Pons (tissue), 1 donor: ENCODE measurements around the gene PCNX1.
"Not testable (repeated sequence)": the region's sequence is repeated elsewhere in the genome, so short reads cannot be mapped to it uniquely, and the experiment has no call there.

Experiments used
- DNase-seq: peaks from one replicate; pipeline ENCODE4 v3.0.0-alpha.2; 2016; ENCODE audit warnings: low spot score

PCNX1 gene

GRCh38 chr14:70962935-70963334 is 55.7 kb downstream of the PCNX1 start:
- no peak for DNase-seq

DNA sequence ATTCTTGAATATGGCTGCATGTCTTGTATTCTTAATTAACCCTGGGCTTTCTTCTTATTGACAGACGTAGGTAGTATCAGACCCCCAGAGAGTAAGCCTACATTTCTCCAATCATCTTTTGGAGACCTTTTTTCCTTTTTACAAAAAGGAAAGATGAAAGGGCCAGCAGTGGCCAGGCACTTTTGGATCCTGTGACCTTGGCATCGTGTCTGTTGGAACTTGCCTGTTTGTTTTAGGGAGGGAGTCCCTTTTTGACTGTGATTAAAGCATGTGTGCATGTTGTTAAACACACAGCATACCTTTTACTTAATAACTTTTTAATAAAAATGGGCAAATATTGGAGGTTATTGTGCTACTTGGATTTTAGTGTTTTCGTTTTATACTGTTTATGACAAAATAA is 57.2 kb downstream of the PCNX1 start:
- no peak for DNase-seq

- DNase-seq: no peak
These were observed 64.3 kb downstream of the PCNX1 start for GRCh38 chr14:70971560-70971959.

- peak; percentile 93 for DNase-seq
These were observed 65.1 kb downstream of the PCNX1 start for GRCh38 chr14:70972107-70972976.

GRCh38 chr14:70976591-70976990 is 69.3 kb downstream of the PCNX1 start:
- DNase-seq: no peak

DNA sequence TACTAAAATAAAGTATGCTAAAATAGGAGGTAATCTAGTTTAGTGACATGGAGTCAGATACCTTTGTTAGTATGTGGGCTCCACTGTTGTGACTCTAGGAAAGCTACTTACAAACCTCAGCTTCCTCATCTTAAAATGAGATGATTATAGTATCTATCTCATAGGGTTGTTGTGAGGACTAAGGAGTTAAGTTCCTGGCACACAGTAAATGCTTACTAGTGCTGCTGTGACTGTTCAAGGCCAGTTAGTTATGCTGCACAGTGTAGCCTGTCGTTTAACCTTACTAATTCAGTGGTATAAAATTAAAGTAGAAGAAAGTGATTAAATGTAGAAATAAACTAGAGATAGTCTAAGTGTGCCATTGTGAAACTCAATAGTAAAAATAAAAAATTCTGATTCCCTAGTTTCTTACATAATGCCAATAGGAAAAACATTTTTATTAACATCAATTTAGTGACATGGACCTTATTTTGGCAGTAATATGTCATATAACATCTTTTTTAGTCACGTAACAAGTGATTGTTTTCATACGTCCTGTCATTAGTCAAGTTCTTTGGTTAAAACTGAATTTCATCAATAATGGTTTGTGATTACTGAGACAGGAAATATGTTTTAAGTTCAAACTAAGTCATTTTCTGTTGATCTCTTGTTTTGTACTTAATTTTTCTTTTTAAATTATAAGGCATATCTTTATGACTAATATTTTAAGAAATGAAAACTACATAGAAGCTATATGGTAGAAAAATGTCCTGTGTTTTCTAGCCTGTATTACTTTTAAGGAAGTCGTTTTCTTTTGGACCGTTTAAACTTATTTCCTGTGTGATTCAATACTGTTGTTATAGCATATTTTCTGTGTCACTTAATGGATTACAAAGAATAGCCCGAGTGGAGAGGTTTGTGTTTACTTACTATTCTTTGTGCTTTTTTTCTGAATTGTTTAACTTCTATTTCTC is 74.0 kb downstream of the PCNX1 start:
- DNase-seq: no peak

GRCh38 chr14:70982200-70982599 is 74.9 kb downstream of the PCNX1 start:
- no peak for DNase-seq

DNA sequence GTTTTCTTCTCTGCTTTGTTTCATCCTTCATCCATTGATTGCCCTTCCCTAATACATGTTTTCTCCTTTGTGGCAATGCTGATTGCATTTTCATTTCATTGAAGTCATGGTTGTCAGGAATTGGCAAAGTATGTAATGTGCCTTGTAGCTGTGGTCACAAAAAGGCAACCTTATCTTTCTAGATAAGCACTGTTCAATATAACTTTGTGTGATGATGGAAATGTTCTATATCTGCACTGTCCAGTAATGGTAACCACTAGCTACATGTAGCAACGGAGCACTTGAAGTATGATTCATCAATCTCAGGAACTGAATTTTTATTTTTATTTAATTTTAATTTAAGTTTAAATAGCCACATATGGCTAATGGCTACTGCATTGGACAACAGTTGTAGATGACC is 79.8 kb downstream of the PCNX1 start:
- DNase-seq: no peak

GRCh38 chr14:70988452-70988851 is 81.2 kb downstream of the PCNX1 start:
- no peak for DNase-seq

GRCh38 chr14:70993931-70994330 is 86.7 kb downstream of the PCNX1 start:
- DNase-seq: no peak

GRCh38 chr14:70995211-70995610 is 88.0 kb downstream of the PCNX1 start:
- no peak for DNase-seq

GRCh38 chr14:70995671-70996070 is 88.4 kb downstream of the PCNX1 start:
- no peak for DNase-seq

GRCh38 chr14:70999117-70999516 is 91.9 kb downstream of the PCNX1 start:
- DNase-seq: no peak

GRCh38 chr14:71000091-71000490 is 92.8 kb downstream of the PCNX1 start:
- DNase-seq: no peak

DNA sequence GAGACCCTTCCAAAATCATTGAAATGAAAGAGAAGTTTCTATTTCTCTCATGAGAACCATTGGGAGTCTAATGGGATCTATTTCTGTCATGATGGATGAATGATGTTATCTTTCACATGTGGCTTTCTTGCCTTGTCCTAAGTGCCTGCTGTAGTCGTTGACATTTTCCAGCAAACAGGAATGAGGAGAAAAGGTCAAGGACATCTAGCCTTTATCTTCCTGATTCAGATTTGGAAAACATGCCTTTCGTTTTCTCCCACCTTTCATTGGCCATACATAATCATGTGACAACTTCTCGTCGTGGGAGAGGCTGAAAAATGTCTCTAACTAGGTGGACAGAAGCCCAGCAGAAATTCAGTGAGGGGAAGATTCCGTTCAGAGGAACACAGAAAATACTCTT is 94.5 kb downstream of the PCNX1 start:
- DNase-seq: no peak

DNA sequence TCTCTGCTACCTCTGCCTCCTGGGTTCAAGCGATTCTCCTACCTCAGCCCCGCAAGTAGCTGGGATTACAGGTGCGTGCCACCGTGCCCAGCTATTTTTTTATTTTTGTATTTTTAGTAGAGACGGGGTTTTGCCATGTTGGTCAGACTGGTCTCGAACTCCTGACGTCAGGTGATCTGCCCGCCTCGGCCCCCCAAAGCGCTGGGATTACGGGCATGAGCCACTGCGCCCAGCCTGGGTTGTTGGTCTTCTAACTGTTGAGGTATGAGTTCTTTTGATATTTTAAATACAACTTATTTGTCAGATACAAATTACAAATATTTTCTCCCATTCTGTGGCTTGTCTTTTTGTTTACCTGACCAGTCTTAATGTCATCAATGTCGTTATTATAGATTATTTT is 95.9 kb downstream of the PCNX1 start:
- no peak for DNase-seq

GRCh38 chr14:71004481-71004880 is 97.2 kb downstream of the PCNX1 start:
- DNase-seq: no peak

DNA sequence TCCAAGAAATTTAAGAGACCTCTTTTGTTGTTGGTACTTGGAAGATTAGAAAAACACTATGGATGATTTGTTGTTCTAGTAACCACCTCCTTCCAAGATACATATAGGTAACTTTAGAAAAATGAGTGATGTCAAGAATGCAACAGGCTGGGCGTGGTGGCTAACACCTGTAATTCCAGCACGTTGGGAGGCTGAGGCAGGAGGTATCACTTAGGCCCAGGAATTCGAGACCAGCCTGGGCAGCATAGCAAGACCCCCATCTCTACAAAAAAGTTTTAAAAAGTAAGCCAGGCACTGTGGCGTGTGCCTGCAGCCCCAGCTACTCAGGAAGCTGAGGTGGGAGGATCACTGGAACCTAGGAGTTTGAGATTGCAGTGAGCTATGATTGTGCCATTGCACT is 97.8 kb downstream of the PCNX1 start:
- no peak for DNase-seq

GRCh38 chr14:71006200-71006563 is 98.9 kb downstream of the PCNX1 start:
- no peak for DNase-seq

- no peak for DNase-seq
These were observed 104.2 kb downstream of the PCNX1 start for GRCh38 chr14:71011479-71011878.

DNA sequence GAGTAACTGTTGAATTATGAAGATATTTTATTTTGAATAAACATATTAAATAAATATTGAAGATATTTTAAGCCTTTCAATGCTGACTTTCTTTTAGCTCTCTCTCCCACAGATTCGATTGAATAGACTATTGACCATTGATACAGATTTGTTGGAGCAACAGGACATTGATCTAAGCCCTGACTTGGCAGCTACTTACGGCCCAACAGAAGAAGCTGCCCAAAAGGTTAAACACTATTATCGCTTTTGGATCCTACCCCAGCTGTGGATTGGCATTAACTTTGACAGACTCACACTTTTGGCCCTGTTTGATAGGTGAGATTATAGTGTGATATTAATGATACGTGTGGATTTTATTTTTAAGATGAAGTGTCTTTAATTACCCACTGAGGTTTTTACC is 105.6 kb downstream of the PCNX1 start:
- no peak for DNase-seq

DNA sequence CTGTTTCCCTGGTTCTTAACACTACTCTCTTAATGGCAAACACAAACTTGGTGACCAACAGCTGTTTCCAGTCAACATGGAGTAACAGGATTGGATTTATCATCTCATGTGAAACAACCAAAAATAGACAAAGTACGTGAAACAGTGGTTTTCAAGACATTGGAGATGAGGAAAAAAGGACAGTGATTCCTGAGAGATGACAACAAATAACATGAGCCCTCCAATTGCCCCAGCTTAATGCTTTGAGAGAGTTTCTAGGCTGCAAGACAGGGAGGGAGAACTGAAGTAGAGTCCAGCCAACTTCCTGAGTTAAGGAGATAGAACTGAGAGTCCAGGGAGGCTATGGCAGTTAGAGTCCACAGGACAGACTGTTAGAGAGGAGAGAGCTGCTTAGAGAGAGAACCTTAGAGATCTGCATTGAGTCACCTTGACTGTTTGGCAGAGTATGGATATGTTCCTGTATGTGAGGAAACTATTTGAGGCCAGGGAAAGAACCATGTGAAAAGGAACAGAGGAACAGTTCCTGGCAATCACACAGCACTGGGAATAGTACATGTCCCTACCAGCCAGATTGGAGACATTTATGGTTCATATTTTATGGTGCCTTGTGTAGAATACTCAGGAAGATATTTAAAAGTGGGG is 106.4 kb downstream of the PCNX1 start:
- no peak for DNase-seq

DNA sequence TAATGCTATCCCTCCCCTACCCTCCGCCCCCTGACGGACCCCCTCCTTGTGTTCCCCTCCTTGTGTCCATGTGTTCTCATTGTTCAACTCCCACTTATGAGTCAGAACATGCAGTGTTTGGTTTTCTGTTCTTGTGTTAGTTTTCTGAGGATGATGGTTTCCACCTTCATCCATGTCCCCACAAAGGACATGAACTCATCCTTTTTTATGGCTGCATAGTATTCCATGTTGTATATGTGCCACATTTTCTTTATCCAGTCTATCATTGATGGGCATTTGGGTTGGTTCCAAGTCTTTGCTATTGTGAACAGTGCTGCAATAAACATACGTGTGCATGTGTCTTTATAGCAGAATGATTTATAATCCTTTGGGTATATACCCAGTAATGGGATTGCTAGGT is 112.7 kb downstream of the PCNX1 start:
- DNase-seq: not testable (repeated sequence)
